ENCODE measurements around the gene MTCH1.
"Not testable (repeated sequence)": the region's sequence is repeated elsewhere in the genome, so short reads cannot be mapped to it uniquely, and the experiment has no call there.

Gene MTCH1

DNA sequence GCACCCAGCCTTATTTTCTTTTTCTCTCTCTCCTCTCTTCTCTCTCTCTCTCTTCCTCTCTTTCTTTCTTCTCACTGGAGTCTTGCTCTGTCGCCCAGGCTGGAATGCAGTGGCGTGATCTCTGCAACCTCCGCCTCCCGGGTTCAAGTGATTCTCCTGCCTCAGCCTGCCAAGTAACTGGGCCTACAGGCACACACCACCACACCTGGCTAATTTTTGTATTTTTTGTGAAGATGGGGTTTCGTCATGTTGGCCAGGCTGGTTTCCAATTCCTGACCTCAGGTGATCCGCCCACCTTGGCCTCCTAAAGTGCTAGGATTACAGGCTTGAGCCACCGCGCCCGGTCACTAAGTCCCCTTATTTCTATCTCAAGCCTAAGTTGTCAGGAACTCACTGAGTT lies 36.9 kb downstream of the MTCH1 start:
- not testable (repeated sequence) for H3K9ac ChIP-seq (ENCODE audit: low read depth, low read length); H3K4me3 ChIP-seq (ENCODE audit: low read depth, low read length); H3K27me3 ChIP-seq (ENCODE audit: control insufficient read depth, insufficient read depth, low read length); H3K9me3 ChIP-seq (ENCODE audit: control insufficient read depth, insufficient read depth, low read length); H3K4me1 ChIP-seq (ENCODE audit: control insufficient read depth, insufficient read depth, low read length); H3K36me3 ChIP-seq (ENCODE audit: control insufficient read depth, insufficient read depth, low read length)

DNA sequence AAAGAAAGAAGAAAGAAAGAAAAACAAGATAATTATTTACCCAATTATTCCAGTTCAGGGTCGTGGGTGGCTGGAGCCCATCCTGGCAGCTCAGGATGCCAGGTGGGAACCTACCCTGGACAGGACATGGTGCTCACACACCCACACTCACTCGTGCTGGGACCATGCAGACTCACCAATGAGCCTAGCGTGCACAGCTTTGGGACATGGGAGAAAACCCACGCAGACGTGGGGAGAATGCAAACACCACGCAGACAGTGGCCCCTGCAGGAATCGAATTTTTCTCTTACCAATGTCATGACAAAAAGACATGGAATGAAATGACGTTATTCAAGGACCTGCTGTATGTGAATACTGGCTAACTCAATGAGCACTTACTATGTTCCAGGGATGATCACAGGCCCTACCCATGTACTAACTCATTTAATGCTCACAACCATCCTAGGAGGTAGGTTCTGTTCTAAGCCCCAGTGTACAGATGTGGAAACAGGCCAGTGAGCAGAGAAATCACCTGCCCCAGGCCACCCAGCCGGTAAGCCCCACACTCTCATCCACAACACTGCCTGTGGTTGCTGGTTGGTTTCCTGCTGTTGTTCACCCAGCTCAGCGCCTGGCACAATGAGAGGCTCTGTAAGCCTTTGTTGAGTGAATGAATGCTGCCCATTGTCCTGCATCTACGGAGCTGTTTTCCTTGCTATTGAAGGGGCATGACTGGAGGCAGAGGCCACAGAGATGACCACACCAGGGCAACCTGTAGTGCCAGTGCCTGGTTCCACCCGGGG lies 38.2 kb downstream of the MTCH1 start:
- Histone ChIP-seq H3K9ac (ENCODE audit: low read depth, low read length) (no peak overlapping the region), H3K4me1 (ENCODE audit: control insufficient read depth, insufficient read depth, low read length) (peaks cover 9% of the 10 kb centered on the region), H3K27me3 (ENCODE audit: control insufficient read depth, insufficient read depth, low read length) (no peaks in the 10 kb centered on the region), H3K36me3 (ENCODE audit: control insufficient read depth, insufficient read depth, low read length) (no peaks in the 10 kb centered on the region), H3K4me3 (ENCODE audit: low read depth, low read length) (no peak overlapping the region), H3K9me3 (ENCODE audit: control insufficient read depth, insufficient read depth, low read length) (no peaks in the 10 kb centered on the region)

DNA sequence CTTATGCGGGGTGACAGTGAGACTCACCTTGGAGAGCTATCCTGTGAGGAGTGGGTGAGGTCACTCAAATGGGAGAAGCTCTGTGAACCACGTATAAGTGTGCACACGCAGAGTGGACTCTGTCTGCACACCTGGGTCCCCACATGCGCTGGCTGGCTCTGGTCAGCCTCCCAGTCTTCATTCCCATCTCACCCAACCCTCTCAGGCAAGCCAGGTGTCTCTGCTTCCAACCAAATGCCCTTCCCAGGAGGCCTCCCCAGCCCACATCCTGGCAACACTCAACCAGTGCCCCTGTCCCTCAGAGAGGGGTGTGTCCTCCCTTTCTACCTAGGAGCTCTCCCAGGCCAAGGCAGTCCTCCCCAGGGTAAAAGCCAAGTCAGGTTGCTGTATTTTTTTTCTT lies 39.5 kb downstream of the MTCH1 start:
- Histone ChIP-seq H3K9me3 (ENCODE audit: control insufficient read depth, insufficient read depth, low read length) (no peaks in the 10 kb centered on the region), H3K4me3 (ENCODE audit: low read depth, low read length) (no peak overlapping the region), H3K27me3 (ENCODE audit: control insufficient read depth, insufficient read depth, low read length) (no peaks in the 10 kb centered on the region), H3K9ac (ENCODE audit: low read depth, low read length) (no peak overlapping the region), H3K36me3 (ENCODE audit: control insufficient read depth, insufficient read depth, low read length) (no peaks in the 10 kb centered on the region), H3K4me1 (ENCODE audit: control insufficient read depth, insufficient read depth, low read length) (peaks cover 9% of the 10 kb centered on the region)

DNA sequence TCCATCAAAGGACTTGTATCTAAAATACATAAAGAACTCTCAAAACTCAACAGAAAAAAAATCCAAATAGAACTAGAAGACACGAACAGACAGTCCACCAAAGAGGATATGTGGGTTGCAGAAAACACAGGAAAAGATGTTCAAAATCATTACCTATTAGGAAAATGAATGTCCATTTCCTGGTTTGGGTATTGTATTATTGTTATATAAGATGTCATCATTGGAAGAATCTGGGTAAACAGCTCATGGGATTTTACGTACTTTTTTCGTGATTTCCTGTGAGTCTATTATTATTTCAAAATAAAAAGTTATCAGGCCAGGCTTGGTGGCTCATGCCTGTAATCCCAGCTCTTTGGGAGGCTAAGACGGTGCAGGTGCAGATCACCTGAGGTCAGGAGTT lies 40.7 kb downstream of the MTCH1 start:
- H3K9ac ChIP-seq (ENCODE audit: low read depth, low read length): no peak overlapping the region
- no peaks in the 10 kb centered on the region for H3K27me3 ChIP-seq (ENCODE audit: control insufficient read depth, insufficient read depth, low read length)
- no peaks in the 10 kb centered on the region for H3K9me3 ChIP-seq (ENCODE audit: control insufficient read depth, insufficient read depth, low read length)
- no peaks in the 10 kb centered on the region for H3K36me3 ChIP-seq (ENCODE audit: control insufficient read depth, insufficient read depth, low read length)
- H3K4me3 ChIP-seq (ENCODE audit: low read depth, low read length): no peak overlapping the region
- peaks cover 9% of the 10 kb centered on the region for H3K4me1 ChIP-seq (ENCODE audit: control insufficient read depth, insufficient read depth, low read length)

DNA sequence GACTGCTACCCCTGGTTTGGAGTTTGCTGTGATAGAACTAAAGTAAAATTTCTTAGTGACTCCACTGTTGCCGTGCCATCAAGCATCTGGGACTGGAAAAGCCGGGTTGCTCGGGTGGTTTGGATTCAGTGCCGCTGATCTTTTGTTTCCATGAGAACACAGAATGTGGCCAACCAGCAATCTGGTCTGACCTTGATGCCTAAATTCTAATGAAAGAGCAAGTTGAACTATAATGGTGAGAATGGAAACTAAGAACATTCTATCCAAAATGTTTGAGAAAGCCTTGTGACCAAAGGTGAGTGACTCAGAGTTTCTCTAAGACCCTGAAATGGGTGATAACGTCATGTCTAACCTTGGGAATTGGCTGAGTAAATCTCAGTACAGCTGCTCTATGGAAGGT lies 41.3 kb downstream of the MTCH1 start:
- Histone ChIP-seq H3K27me3 (ENCODE audit: control insufficient read depth, insufficient read depth, low read length) (no peaks in the 10 kb centered on the region), H3K4me3 (ENCODE audit: low read depth, low read length) (no peak overlapping the region), H3K9me3 (ENCODE audit: control insufficient read depth, insufficient read depth, low read length) (no peaks in the 10 kb centered on the region), H3K4me1 (ENCODE audit: control insufficient read depth, insufficient read depth, low read length) (peaks cover 4% of the 10 kb centered on the region), H3K36me3 (ENCODE audit: control insufficient read depth, insufficient read depth, low read length) (no peaks in the 10 kb centered on the region), H3K9ac (ENCODE audit: low read depth, low read length) (no peak overlapping the region)

DNA sequence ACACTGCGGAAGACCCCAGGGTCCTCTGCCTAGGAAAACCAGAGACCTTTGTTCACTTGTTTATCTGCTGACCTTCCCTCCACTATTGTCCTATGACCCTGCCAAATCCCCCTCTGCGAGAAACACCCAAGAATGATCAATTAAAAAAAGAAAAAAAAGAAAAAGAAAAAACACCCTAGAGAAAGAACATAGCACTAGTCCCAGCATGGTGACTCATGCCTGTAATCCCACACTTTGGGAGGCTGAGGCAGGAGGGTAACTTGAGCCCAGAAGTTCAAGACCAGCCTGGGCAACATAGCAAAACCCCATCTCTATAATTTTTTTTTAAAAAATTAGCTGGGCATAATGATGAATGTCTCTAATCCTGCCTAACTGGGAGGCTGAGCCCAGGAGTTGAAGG lies 43.7 kb downstream of the MTCH1 start:
- H3K27me3 ChIP-seq (ENCODE audit: control insufficient read depth, insufficient read depth, low read length); H3K36me3 ChIP-seq (ENCODE audit: control insufficient read depth, insufficient read depth, low read length); H3K4me3 ChIP-seq (ENCODE audit: low read depth, low read length): not testable (repeated sequence)

DNA sequence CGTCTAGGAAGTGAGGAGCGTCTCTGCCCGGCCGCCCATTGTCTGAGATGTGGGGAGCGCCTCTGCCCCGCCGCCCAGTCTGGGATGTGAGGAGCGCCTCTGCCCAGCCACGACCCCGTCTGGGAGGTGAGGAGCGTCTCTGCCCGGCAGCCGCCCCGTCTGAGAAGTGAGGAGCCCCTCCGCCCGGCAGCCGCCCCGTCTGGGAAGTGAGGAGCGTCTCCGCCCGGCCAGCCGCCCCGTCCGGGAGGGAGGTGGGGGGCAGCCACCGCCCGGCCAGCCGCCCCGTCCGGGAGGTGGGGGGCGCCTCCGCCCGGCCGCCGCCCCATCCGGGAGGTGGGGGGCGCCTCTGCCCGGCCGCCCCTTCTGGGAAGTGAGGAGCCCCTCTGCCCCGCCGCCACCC lies 44.4 kb downstream of the MTCH1 start:
- H3K9ac ChIP-seq (ENCODE audit: low read depth, low read length); H3K9me3 ChIP-seq (ENCODE audit: control insufficient read depth, insufficient read depth, low read length); H3K27me3 ChIP-seq (ENCODE audit: control insufficient read depth, insufficient read depth, low read length); H3K36me3 ChIP-seq (ENCODE audit: control insufficient read depth, insufficient read depth, low read length); H3K4me1 ChIP-seq (ENCODE audit: control insufficient read depth, insufficient read depth, low read length); H3K4me3 ChIP-seq (ENCODE audit: low read depth, low read length): not testable (repeated sequence)

More for the DNA sequence above, 43.7 kb downstream of the MTCH1 start:
- H3K9me3 ChIP-seq (ENCODE audit: control insufficient read depth, insufficient read depth, low read length); H3K9ac ChIP-seq (ENCODE audit: low read depth, low read length); H3K4me1 ChIP-seq (ENCODE audit: control insufficient read depth, insufficient read depth, low read length): not testable (repeated sequence)

DNA sequence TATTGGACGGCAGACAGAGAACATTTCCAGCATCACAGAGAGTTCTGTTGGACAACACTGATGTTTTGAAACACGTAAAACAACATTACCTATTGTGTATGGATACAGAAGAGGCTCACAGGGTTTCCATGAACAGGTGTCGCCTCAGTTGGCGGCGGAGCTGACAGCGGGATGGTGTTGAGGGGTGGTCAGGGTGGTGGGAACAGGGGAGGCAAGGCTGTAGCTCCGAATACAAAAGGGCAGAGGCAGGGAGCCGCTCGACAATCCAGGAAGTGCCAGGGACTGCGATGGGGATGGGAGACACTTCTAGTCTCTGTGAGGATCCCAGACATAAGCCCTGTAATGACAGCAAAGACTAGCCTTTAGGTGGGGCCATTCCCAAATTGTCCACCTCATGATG lies 46.0 kb downstream of the MTCH1 start:
- no peaks in the 10 kb centered on the region for H3K9me3 ChIP-seq (ENCODE audit: control insufficient read depth, insufficient read depth, low read length)
- H3K27me3 ChIP-seq (ENCODE audit: control insufficient read depth, insufficient read depth, low read length): no peaks in the 10 kb centered on the region
- H3K4me3 ChIP-seq (ENCODE audit: low read depth, low read length): no peak overlapping the region
- H3K4me1 ChIP-seq (ENCODE audit: control insufficient read depth, insufficient read depth, low read length): no peaks in the 10 kb centered on the region
- H3K9ac ChIP-seq (ENCODE audit: low read depth, low read length): no peak overlapping the region
- H3K36me3 ChIP-seq (ENCODE audit: control insufficient read depth, insufficient read depth, low read length): no peaks in the 10 kb centered on the region

DNA sequence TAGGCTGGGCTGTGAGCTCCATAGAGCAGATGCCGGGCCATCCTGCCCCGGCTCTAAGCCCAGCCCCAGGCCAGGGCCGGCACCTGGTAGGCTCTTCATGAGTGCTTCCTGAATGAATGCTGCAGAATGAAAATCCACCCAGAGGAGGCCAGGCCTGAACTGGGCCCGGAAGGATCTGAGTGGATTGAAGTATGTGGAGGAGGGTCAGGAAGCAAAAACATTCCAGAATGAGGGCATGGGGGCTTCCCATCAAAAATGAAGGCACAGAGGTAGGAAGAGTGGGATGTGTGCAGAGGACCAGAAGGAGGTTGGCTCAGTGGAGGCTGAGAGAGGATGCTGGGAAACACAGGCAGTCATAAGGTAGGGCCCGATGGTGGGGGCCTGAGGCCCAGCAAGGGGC lies 47.0 kb downstream of the MTCH1 start:
- not testable (repeated sequence) for H3K9ac ChIP-seq (ENCODE audit: low read depth, low read length)

DNA sequence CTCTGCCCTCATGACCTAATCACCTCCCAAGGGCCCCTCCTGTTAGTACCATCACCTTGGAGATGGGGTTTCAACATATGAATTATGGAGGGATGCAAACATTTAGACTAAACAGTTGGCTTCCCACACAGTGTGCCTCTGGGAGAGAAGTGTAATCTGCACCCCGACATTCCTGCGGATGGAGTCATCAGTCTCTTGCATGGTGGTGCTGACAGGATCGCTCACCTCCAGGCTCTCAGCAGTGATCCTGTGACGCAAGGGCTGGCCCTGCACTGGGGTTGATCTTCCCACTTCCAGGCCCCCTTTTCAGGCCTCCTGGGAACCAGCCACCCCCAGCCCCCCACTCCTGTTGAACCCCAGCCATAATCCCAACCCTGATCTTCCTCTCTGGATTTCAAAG lies 47.5 kb downstream of the MTCH1 start:
- Histone ChIP-seq H3K27me3 (ENCODE audit: control insufficient read depth, insufficient read depth, low read length) (no peaks in the 10 kb centered on the region), H3K4me1 (ENCODE audit: control insufficient read depth, insufficient read depth, low read length) (no peaks in the 10 kb centered on the region), H3K9me3 (ENCODE audit: control insufficient read depth, insufficient read depth, low read length) (no peaks in the 10 kb centered on the region), H3K9ac (ENCODE audit: low read depth, low read length) (no peak overlapping the region), H3K4me3 (ENCODE audit: low read depth, low read length) (no peak overlapping the region), H3K36me3 (ENCODE audit: control insufficient read depth, insufficient read depth, low read length) (no peaks in the 10 kb centered on the region)

More for the DNA sequence above, 47.0 kb downstream of the MTCH1 start:
- not testable (repeated sequence) for H3K9me3 ChIP-seq (ENCODE audit: control insufficient read depth, insufficient read depth, low read length); H3K27me3 ChIP-seq (ENCODE audit: control insufficient read depth, insufficient read depth, low read length); H3K36me3 ChIP-seq (ENCODE audit: control insufficient read depth, insufficient read depth, low read length); H3K4me3 ChIP-seq (ENCODE audit: low read depth, low read length); H3K4me1 ChIP-seq (ENCODE audit: control insufficient read depth, insufficient read depth, low read length)

DNA sequence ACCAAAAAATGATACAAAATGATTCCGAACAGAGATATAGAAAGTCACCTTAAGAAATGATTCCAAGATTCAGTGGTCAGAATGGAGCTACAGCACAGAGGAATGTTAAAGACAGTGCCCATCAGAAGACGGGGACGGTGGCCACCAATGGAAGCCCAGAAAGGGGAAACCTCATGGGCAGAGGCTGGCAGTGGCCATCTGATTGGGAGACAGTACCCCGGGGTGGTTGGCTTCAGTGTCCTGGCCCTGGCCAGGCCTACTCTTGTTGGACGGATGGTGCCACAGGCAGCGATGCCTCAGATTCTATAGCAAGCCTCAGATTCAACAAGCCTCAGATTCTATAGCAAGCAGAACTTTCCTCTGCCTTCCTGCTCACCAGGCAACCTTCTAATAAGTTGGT lies 48.1 kb downstream of the MTCH1 start:
- Histone ChIP-seq H3K4me1 (ENCODE audit: control insufficient read depth, insufficient read depth, low read length) (no peaks in the 10 kb centered on the region), H3K4me3 (ENCODE audit: low read depth, low read length) (no peak overlapping the region), H3K9me3 (ENCODE audit: control insufficient read depth, insufficient read depth, low read length) (no peaks in the 10 kb centered on the region), H3K9ac (ENCODE audit: low read depth, low read length) (no peak overlapping the region), H3K27me3 (ENCODE audit: control insufficient read depth, insufficient read depth, low read length) (no peaks in the 10 kb centered on the region), H3K36me3 (ENCODE audit: control insufficient read depth, insufficient read depth, low read length) (no peaks in the 10 kb centered on the region)

DNA sequence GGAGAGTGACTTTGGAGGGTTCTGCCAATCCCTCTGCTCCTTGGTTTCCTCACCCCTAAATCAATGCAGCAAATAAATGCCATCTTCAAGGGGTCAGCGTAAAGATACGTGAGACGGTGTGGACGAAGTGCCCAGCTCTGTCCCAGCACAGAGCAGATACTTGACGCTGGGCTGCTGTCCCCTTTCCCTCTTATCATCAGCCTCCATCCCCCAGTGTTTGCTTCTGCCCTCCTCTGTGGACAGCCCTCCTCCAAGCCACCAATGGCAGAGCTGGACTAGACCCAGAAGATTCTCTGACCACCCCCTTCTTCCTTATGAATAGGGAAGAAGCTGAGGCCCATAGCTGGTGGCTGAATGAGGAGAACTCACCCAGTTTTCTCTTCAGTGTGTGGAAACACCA lies 49.2 kb downstream of the MTCH1 start:
- Histone ChIP-seq H3K9me3 (ENCODE audit: control insufficient read depth, insufficient read depth, low read length) (no peaks in the 10 kb centered on the region), H3K27me3 (ENCODE audit: control insufficient read depth, insufficient read depth, low read length) (no peaks in the 10 kb centered on the region), H3K4me3 (ENCODE audit: low read depth, low read length) (no peak overlapping the region), H3K9ac (ENCODE audit: low read depth, low read length) (no peak overlapping the region), H3K36me3 (ENCODE audit: control insufficient read depth, insufficient read depth, low read length) (no peaks in the 10 kb centered on the region), H3K4me1 (ENCODE audit: control insufficient read depth, insufficient read depth, low read length) (no peaks in the 10 kb centered on the region)
